ENCODE measurements around the gene TLCD5.
A peak's percentile ranks its signal among the peaks of the same experiment; 100 is the strongest.

TLCD5 gene

GRCh38 chr11:120324932-120325810 lies at the start of gene TLCD5:
TLCD5 (plus strand) TSS chr11:120325299; CDS start chr11:120327442, 2,143 bp downstream.
- DNase-seq (ENCODE audit: low read depth) = no peak
- peak within 1 kb of the TSS; percentile 53 for H3K4me3 ChIP-seq (ENCODE audit: low read depth, low read length)
- no peak for TF ChIP-seq CTCF (IDR thresholded peaks at IDR 0.05; ENCODE audit: low read depth, low read length, missing control alignments)

GRCh38 chr11:120279502-120279901 lies 45.6 kb upstream of the TLCD5 start:
- no peak for DNase-seq (ENCODE audit: low read depth)
- no peak overlapping the region for H3K4me3 ChIP-seq (ENCODE audit: low read depth, low read length)
- TF ChIP-seq CTCF (IDR thresholded peaks at IDR 0.05; ENCODE audit: low read depth, low read length, missing control alignments) = no peak

- no peak for TF ChIP-seq CTCF (IDR thresholded peaks at IDR 0.05; ENCODE audit: low read depth, low read length, missing control alignments)
- H3K4me3 ChIP-seq (ENCODE audit: low read depth, low read length) = no peak overlapping the region
- no peak for DNase-seq (ENCODE audit: low read depth)
These were observed 44.5 kb upstream of the TLCD5 start for GRCh38 chr11:120280600-120281051.

GRCh38 chr11:120281143-120281795 lies 43.8 kb upstream of the TLCD5 start:
- DNase-seq (ENCODE audit: low read depth) = no peak
- H3K4me3 ChIP-seq (ENCODE audit: low read depth, low read length) = no peak overlapping the region
- TF ChIP-seq CTCF (IDR thresholded peaks at IDR 0.05; ENCODE audit: low read depth, low read length, missing control alignments) = no peak

GRCh38 chr11:120283124-120283523 lies 42.0 kb upstream of the TLCD5 start:
- no peak for DNase-seq (ENCODE audit: low read depth)
- no peak for TF ChIP-seq CTCF (IDR thresholded peaks at IDR 0.05; ENCODE audit: low read depth, low read length, missing control alignments)
- no peak overlapping the region for H3K4me3 ChIP-seq (ENCODE audit: low read depth, low read length)

- H3K4me3 ChIP-seq (ENCODE audit: low read depth, low read length) = no peak overlapping the region
- TF ChIP-seq CTCF (IDR thresholded peaks at IDR 0.05; ENCODE audit: low read depth, low read length, missing control alignments) = no peak
- DNase-seq (ENCODE audit: low read depth) = no peak
These were observed 40.8 kb upstream of the TLCD5 start for GRCh38 chr11:120284272-120284671.

Measured in GM12864 (cell line).